Neuron (in vitro differentiated cells): ENCODE results near the gene CDON.
"Not testable (repeated sequence)": the region's sequence is repeated elsewhere in the genome, so short reads cannot be mapped to it uniquely, and the experiment has no call there.

Experiments used
- H2AFZ ChIP-seq: one replicate; pipeline ENCODE4 v1.6.1; 2013; ENCODE audit warnings: low read depth, mild to moderate bottlenecking, inconsistent platforms, low read length, moderate library complexity
- H3K27me3 ChIP-seq: one replicate; pipeline ENCODE4 v1.6.1; 2013; ENCODE audit warnings: low read length; ENCODE audit not compliant: insufficient read depth
- H3K36me3 ChIP-seq: one replicate; pipeline ENCODE4 v1.6.1; 2013; ENCODE audit warnings: low read length; ENCODE audit not compliant: insufficient read depth
- H3K4me1 ChIP-seq: one replicate; pipeline ENCODE4 v1.6.1; 2013; ENCODE audit warnings: low read length; ENCODE audit not compliant: insufficient read depth
- H3K4me3 ChIP-seq: 2 replicates; pipeline ENCODE4 v1.5.1; 2013; ENCODE audit warnings: mild to moderate bottlenecking, low read length, moderate library complexity
- H3K9me3 ChIP-seq: one replicate; pipeline ENCODE4 v1.6.1; 2013; ENCODE audit warnings: low read length

CDON gene

DNA sequence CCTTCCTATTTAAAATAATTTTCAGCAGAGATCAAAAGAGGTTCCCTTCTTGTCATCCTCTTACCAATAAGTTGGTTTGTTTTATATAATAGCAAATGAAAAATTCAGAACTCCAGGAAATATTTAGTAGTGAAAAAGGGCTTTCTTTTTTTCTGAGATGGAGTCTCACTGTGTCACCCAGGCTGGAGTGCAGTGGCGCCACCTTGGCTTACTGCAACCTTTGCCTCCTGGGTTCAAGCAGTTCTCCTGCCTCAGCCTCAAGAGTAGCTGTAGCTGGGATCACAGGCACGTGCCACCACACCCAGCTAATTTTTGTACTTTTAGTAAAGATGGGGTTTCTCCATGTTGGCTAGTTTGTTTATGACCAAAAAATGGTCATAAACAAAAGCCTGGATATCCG, 148.1 kb downstream of the CDON start:
- not testable (repeated sequence) for H3K9me3 ChIP-seq, H3K36me3 ChIP-seq, H3K4me1 ChIP-seq, H3K27me3 ChIP-seq, H2AFZ ChIP-seq, H3K4me3 ChIP-seq

DNA sequence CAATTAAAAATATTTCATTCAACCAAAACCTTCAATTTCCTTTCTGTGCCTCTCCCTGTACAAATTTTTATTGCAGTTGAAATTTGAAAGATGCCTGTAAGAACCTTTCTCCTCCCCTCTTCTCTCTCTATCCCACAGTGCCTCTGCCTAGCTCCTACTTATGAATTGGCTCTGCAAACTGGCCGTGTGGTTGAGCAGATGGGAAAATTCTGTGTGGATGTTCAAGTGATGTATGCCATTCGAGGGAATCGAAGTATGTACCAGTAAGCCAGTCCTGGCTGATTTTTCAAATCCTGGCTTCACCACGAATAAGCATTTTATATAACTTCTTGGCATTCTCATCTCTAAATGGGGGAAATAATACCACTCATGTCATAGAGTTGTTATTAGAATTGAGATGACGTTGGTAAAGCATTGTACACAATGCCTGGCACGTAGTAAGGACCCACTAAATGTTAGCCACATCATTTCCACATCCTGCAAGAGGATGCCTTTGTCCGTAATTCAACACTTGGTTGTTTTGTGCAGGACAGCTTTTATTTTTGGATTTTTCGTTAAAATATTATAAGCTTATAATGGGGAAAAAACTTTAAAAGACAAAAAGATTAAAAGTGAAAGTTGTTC, 152.3 kb downstream of the CDON start:
- H3K4me1 ChIP-seq = no peaks in the 10 kb centered on the region
- no peaks in the 10 kb centered on the region for H3K27me3 ChIP-seq
- H2AFZ ChIP-seq = no peak overlapping the region
- H3K36me3 ChIP-seq = no peaks in the 10 kb centered on the region
- no peaks in the 10 kb centered on the region for H3K9me3 ChIP-seq
- H3K4me3 ChIP-seq = no peak overlapping the region
